HL-60 (cell line): Measurements from ENCODE around the gene ROCK2.

ENCODE experiments used
- DNase-seq, 2 experiments: peaks; one replicate each; pipeline ENCODE4 v3.0.0-alpha.2; 2010 to 2020; ENCODE audit warnings: low read depth in 1 of 2, low spot score in 1 of 2
- H3K27ac ChIP-seq: fragments of 250-450 bp; sonication (Bioruptor Pico); replicated peaks from 2 replicates; pipeline ENCODE4 v1.5.1; 2020; ENCODE audit warnings: mild to moderate bottlenecking, moderate library complexity
- H3K27me3 ChIP-seq: fragments of 250-450 bp; sonication (Bioruptor Pico); 2 replicates; pipeline ENCODE4 v1.5.1; 2021; ENCODE audit warnings: mild to moderate bottlenecking, moderate library complexity; ENCODE audit not compliant: insufficient read depth, poor library complexity, severe bottlenecking
- H3K4me3 ChIP-seq: replicated peaks from 2 replicates; pipeline ENCODE4 v1.5.1; 2011; ENCODE audit warnings: mild to moderate bottlenecking, control low read depth, low read length; ENCODE audit not compliant: insufficient read depth
- CTCF ChIP-seq: IDR thresholded peaks from one replicate; pipeline ENCODE4 v1.5.1; 2011; ENCODE audit warnings: low read length, control low read depth, inconsistent platforms; ENCODE audit not compliant: insufficient read depth
- GABPA ChIP-seq: IDR thresholded peaks from 2 replicates; pipeline ENCODE4 v1.6.1; 2012; ENCODE audit warnings: low read depth
- POLR2AphosphoS5 ChIP-seq: IDR thresholded peaks from 2 replicates; pipeline ENCODE4 v1.6.1; 2012; ENCODE audit warnings: low read depth
- REST ChIP-seq: IDR thresholded peaks from 2 replicates; pipeline ENCODE4 v1.6.1; 2012; ENCODE audit warnings: low read depth; ENCODE audit not compliant: insufficient replicate concordance
- SPI1 ChIP-seq: IDR thresholded peaks from 2 replicates; pipeline ENCODE4 v1.6.1; 2012; ENCODE audit warnings: low read depth, mild to moderate bottlenecking, borderline replicate concordance

ROCK2 gene

GRCh38 chr2:11368059-11368572, 23.7 kb upstream of the ROCK2 start:
- TF ChIP-seq POLR2AphosphoS5 (no peak), SPI1 (no peak), GABPA (no peak), CTCF (no peak), REST (no peak)
- Histone ChIP-seq H3K4me3 (no peak overlapping the region), H3K27me3 (no peaks in the 10 kb centered on the region), H3K27ac (no peak overlapping the region)
- no peak for DNase-seq

- no peak overlapping the region for H3K4me3 ChIP-seq
- no peak for DNase-seq
- no peak overlapping the region for H3K27ac ChIP-seq
- TF ChIP-seq CTCF (no peak), POLR2AphosphoS5 (no peak), REST (no peak), SPI1 (no peak), GABPA (no peak)
- H3K27me3 ChIP-seq, result no peaks in the 10 kb centered on the region
Observed at GRCh38 chr2:11367170-11367730, 22.8 kb upstream of the ROCK2 start.

GRCh38 chr2:11366326-11366741, 21.9 kb upstream of the ROCK2 start:
- TF ChIP-seq GABPA, result no peak
- no peak for TF ChIP-seq SPI1
- no peak for TF ChIP-seq POLR2AphosphoS5
- no peak for TF ChIP-seq REST
- H3K27ac ChIP-seq, result no peak overlapping the region
- no peak overlapping the region for H3K4me3 ChIP-seq
- no peak for DNase-seq
- H3K27me3 ChIP-seq, result no peaks in the 10 kb centered on the region
